ENCODE data around the gene GPR89B.
"Not testable (repeated sequence)": the region's sequence is repeated elsewhere in the genome, so short reads cannot be mapped to it uniquely, and the experiment has no call there.

DNA sequence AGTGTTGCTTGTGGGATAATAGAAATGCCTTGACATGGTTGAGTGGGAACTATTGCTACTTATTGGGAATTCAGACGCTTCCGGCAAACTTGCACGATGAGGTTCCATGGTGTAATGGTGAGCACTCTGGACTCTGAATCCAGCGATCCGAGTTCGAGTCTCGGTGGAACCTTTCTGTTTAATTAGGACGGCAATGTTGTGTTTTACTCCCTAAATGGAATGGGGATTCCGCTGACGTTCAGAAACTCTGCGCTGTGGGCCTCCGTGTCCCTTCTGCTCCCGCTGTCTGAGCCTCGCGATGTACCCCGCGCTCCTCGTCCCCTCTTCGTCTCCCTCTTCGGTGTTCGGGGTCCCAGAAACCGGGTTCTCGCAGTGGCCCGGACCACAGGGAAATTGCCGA lies 104.5 kb downstream of the GPR89B start:
- TF ChIP-seq, protein P1, sequence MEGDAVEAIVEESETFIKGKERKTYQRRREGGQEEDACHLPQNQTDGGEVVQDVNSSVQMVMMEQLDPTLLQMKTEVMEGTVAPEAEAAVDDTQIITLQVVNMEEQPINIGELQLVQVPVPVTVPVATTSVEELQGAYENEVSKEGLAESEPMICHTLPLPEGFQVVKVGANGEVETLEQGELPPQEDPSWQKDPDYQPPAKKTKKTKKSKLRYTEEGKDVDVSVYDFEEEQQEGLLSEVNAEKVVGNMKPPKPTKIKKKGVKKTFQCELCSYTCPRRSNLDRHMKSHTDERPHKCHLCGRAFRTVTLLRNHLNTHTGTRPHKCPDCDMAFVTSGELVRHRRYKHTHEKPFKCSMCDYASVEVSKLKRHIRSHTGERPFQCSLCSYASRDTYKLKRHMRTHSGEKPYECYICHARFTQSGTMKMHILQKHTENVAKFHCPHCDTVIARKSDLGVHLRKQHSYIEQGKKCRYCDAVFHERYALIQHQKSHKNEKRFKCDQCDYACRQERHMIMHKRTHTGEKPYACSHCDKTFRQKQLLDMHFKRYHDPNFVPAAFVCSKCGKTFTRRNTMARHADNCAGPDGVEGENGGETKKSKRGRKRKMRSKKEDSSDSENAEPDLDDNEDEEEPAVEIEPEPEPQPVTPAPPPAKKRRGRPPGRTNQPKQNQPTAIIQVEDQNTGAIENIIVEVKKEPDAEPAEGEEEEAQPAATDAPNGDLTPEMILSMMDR (IDR thresholded peaks at IDR 0.05): not testable (repeated sequence)
- TF ChIP-seq POLR2A (IDR thresholded peaks at IDR 0.05): not testable (repeated sequence)

Data from thyroid gland (tissue), 4 donors.